Spleen (tissue), 11 donors: ENCODE results near the gene MROH7. TPM values are rescaled to one million over a fixed set of nuclear protein-coding genes. Genes with fewer than 3 reads are reported as not detected.

Source experiments
- DNase-seq: peaks from one replicate; pipeline ENCODE4 v3.0.0-alpha.2; 2020
- H3K27ac ChIP-seq, 8 donors: fragments of 200-600 bp; sonication (generic) in 7 of 8; 1 replicate in 4 of 8; 2 replicates in 4 of 8; pipeline versions ENCODE4 v1.5.0 to v1.8.0; 2016 to 2021; ENCODE audit warnings: inconsistent platforms in 4 of 8, mild to moderate bottlenecking in 4 of 8, moderate library complexity in 1 of 8
- H3K27me3 ChIP-seq, 7 donors: fragments of 200-600 bp; sonication (generic) in 6 of 7; replicated peaks in 1 of 7; 1 replicate in 4 of 7; 2 replicates in 3 of 7; pipeline versions ENCODE4 v1.5.0 to v1.8.0; 2016 to 2021; ENCODE audit warnings: inconsistent platforms in 3 of 7, mild to moderate bottlenecking in 1 of 7
- H3K36me3 ChIP-seq, 6 donors: fragments of 200-600 bp; sonication (generic) in 5 of 6; 1 replicate in 4 of 6; 2 replicates in 2 of 6; pipeline versions ENCODE4 v1.5.0 to v1.8.0; 2016 to 2021; ENCODE audit warnings: inconsistent platforms in 2 of 6
- H3K4me1 ChIP-seq, 6 donors: fragments of 200-600 bp; sonication (generic) in 5 of 6; 1 replicate in 3 of 6; 2 replicates in 3 of 6; pipeline versions ENCODE4 v1.5.0 to v1.8.0; 2016 to 2021; ENCODE audit warnings: inconsistent platforms in 3 of 6
- H3K4me3 ChIP-seq, 8 donors: fragments of 200-600 bp; sonication (generic) in 7 of 8; 1 replicate in 4 of 8; 2 replicates in 4 of 8; pipeline versions ENCODE4 v1.5.0 to v1.8.0; 2016 to 2021; ENCODE audit warnings: inconsistent platforms in 4 of 8, mild to moderate bottlenecking in 4 of 8, moderate library complexity in 2 of 8
- H3K9me3 ChIP-seq, 8 donors: fragments of 200-600 bp; sonication (generic) in 7 of 8; 1 replicate in 4 of 8; 2 replicates in 4 of 8; pipeline versions ENCODE4 v1.5.0 to v1.8.0; 2016 to 2021; ENCODE audit warnings: inconsistent platforms in 4 of 8
- CTCF ChIP-seq, 11 experiments: fragments of 200-600 bp in 7 of 11; fragments of 450-650 bp in 4 of 11; sonication (generic) in 4 of 11; IDR thresholded peaks in 8 of 11; conservative IDR thresholded peaks in 3 of 11; 1 replicate in 7 of 11; 2 replicates in 4 of 11; pipeline versions ENCODE4 v1.4.0 to v1.8.0; 2016 to 2021; ENCODE audit warnings: antibody characterized with exemption in 11 of 11, inconsistent platforms in 4 of 11, mild to moderate bottlenecking in 1 of 11
- POLR2A ChIP-seq, 3 donors: fragments of 450-650 bp; IDR thresholded peaks; one replicate each; pipeline ENCODE4 v1.5.1; 2017; ENCODE audit warnings: antibody characterized with exemption in 3 of 3, mild to moderate bottlenecking in 1 of 3
- POLR2AphosphoS5 ChIP-seq, 3 donors: sonication (generic); formaldehyde crosslinking; IDR thresholded peaks; one replicate each; pipeline ENCODE4 v1.5.1; 2017; ENCODE audit warnings: antibody characterized with exemption in 3 of 3
- WGBS, 5 donors: extraction: QIAGEN DNeasy Blood & Tissue Kit in 3 of 5; methylation state at CpG; one replicate each; pipeline versions ENCODE4 v1.1.5 to v1.1.7; 2013 to 2018; 5-methylcytosine and 5-hydroxymethylcytosine counted together
- intact Hi-C: fragments of 100-400 bp; cut with DNase I; formaldehyde crosslinking; loops from one replicate; pipeline ENCODE4 v1.15.0; 2023; ENCODE audit warnings: low total_unique reads
- polyA plus RNA-seq, 3 donors: library from polyadenylated mRNA; stranded (reverse); fragments of 200-250 nt; gene quantifications; one replicate each; pipeline ENCODE4 v1.2.1, GENCODE V29; 2013
- total RNA-seq, 7 donors: library from RNA; depleted of rRNA in 3 of 7; stranded (reverse); fragments of >200 nt in 3 of 7; fragmentation: NEBNext Ultra II Directional in 4 of 7; extraction: Animal tissue kit (Norgen Biotek cat#: 25700) in 4 of 7; gene quantifications; one replicate each; pipeline versions ENCODE4 v1.1.0 to v1.2.1, GENCODE V29; 2016 to 2021
- donor health status: healthy with polysubstance abuse.
- donor health status: DM: no; HTN: no; CAD: no; lungs with moderate emphysema.
- donor health status: DM: no; HTN: no; CAD: no.
- donor health status: Bipolar disorder and iron deficiency.
- donor health status: healthy.
- donor health status: DM: no; HTN: no; CAD: no.
- donor health status: DM: yes; HTN: yes; CAD: no.

Gene MROH7
- total and polyA plus RNA-seq, 10 donors: 0.36 to 3.6 (median 1.4) TPM

- WGBS, 5 donors: 73 to 82% (median 81%) methylated on average over 4 to 5 of the region's 5 CpGs
- H3K27me3 ChIP-seq: peaks cover 0 to 5% (median 0%) of the 10 kb centered on the region in 7 donors
- no peak overlapping the region for H3K4me3 ChIP-seq
- H3K36me3 ChIP-seq: no peaks in the 10 kb centered on the region
- intact Hi-C loops: no loop called here
- H3K9me3 ChIP-seq: peaks cover 0 to 13% (median 9%) of the 10 kb centered on the region in 8 donors
- H3K4me1 ChIP-seq: peaks cover 0 to 11% (median 0%) of the 10 kb centered on the region in 6 donors
- TF ChIP-seq POLR2AphosphoS5 (IDR thresholded peaks at IDR 0.05): no peak
- TF ChIP-seq POLR2A (IDR thresholded peaks at IDR 0.05): no peak
- TF ChIP-seq CTCF (IDR thresholded peaks at IDR 0.05 in 8 of 11, conservative IDR thresholded peaks at IDR 0.05 in 3 of 11): no peak
- no peak for DNase-seq
- no peak overlapping the region for H3K27ac ChIP-seq
Observed at GRCh38 chr1:54649130-54649898, 7.7 kb downstream of the MROH7 start.

- no peak overlapping the region for H3K27ac ChIP-seq
- no peaks in the 10 kb centered on the region for H3K36me3 ChIP-seq
- intact Hi-C loops: no loop called here
- H3K4me1 ChIP-seq: peaks cover 0 to 11% (median 0%) of the 10 kb centered on the region in 6 donors
- no peak overlapping the region for H3K4me3 ChIP-seq
- 80 to 100% (median 96%) methylated on average over 1 of the region's 1 CpG for WGBS, 5 donors
- H3K27me3 ChIP-seq: peaks cover 0 to 5% (median 0%) of the 10 kb centered on the region in 7 donors
- peaks cover 0 to 7% (median 3%) of the 10 kb centered on the region in 8 donors for H3K9me3 ChIP-seq
- no peak for DNase-seq
- TF ChIP-seq POLR2AphosphoS5 (IDR thresholded peaks at IDR 0.05) (no peak), CTCF (IDR thresholded peaks at IDR 0.05 in 8 of 11, conservative IDR thresholded peaks at IDR 0.05 in 3 of 11) (no peak), POLR2A (IDR thresholded peaks at IDR 0.05) (no peak)
Observed at GRCh38 chr1:54649921-54650320, 8.3 kb downstream of the MROH7 start.

GRCh38 chr1:54650417-54650816, 8.8 kb downstream of the MROH7 start:
- H3K4me1 ChIP-seq: peaks cover 0 to 11% (median 0%) of the 10 kb centered on the region in 6 donors
- H3K4me3 ChIP-seq: no peak overlapping the region
- peaks cover 0 to 3% (median 0%) of the 10 kb centered on the region in 8 donors for H3K9me3 ChIP-seq
- no peak for DNase-seq
- H3K27me3 ChIP-seq: peaks cover 0 to 5% (median 0%) of the 10 kb centered on the region in 7 donors
- 82 to 97% (median 88%) methylated on average over 3 of the region's 3 CpGs for WGBS, 5 donors
- intact Hi-C loops: no loop called here
- no peak overlapping the region for H3K27ac ChIP-seq
- H3K36me3 ChIP-seq: no peaks in the 10 kb centered on the region
- TF ChIP-seq POLR2AphosphoS5 (IDR thresholded peaks at IDR 0.05): no peak
- TF ChIP-seq CTCF (IDR thresholded peaks at IDR 0.05 in 8 of 11, conservative IDR thresholded peaks at IDR 0.05 in 3 of 11): no peak
- no peak for TF ChIP-seq POLR2A (IDR thresholded peaks at IDR 0.05)

- H3K36me3 ChIP-seq: no peaks in the 10 kb centered on the region
- intact Hi-C loops: no loop called here
- TF ChIP-seq CTCF (IDR thresholded peaks at IDR 0.05 in 8 of 11, conservative IDR thresholded peaks at IDR 0.05 in 3 of 11) (no peak), POLR2A (IDR thresholded peaks at IDR 0.05) (no peak), POLR2AphosphoS5 (IDR thresholded peaks at IDR 0.05) (no peak)
- peaks cover 0 to 5% (median 0%) of the 10 kb centered on the region in 7 donors for H3K27me3 ChIP-seq
- WGBS, 5 donors: 51 to 82% (median 78%) methylated on average over 3 of the region's 3 CpGs
- H3K4me3 ChIP-seq: no peak overlapping the region
- peaks cover 0 to 11% (median 0%) of the 10 kb centered on the region in 6 donors for H3K4me1 ChIP-seq
- DNase-seq: no peak
- H3K27ac ChIP-seq: no peak overlapping the region
- no peaks in the 10 kb centered on the region for H3K9me3 ChIP-seq
Observed at GRCh38 chr1:54651608-54652007, 10.0 kb downstream of the MROH7 start.
